GM12878 (cell line): ENCODE measurements around the gene FNDC3B.

Experiments used
- IKZF2 ChIP-seq, 2 experiments: fragments of 450-650 bp; IDR thresholded peaks; 2 replicates each; pipeline ENCODE4 v1.6.1; 2017; ENCODE audit warnings: mild to moderate bottlenecking in 2 of 2, moderate library complexity in 2 of 2
- NRF1 ChIP-seq: conservative IDR thresholded peaks from 2 replicates; pipeline ENCODE4 v1.6.1; 2011; ENCODE audit warnings: mild to moderate bottlenecking, low read depth, low read length, improper control_type of control experiment
- POLR2A ChIP-seq: IDR thresholded peaks from 2 replicates; pipeline ENCODE4 v1.6.1; 2011; ENCODE audit warnings: low read depth, mild to moderate bottlenecking, low read length
- POLR2AphosphoS5 ChIP-seq: IDR thresholded peaks from 2 replicates; pipeline ENCODE4 v1.6.1; 2011; ENCODE audit warnings: mild to moderate bottlenecking, low read length, inconsistent platforms
- SIN3A ChIP-seq: IDR thresholded peaks from 2 replicates; pipeline ENCODE4 v1.6.1; 2012; ENCODE audit warnings: low read depth, low read length, improper control_type of control experiment
- SPI1 ChIP-seq: IDR thresholded peaks from 2 replicates; pipeline ENCODE4 v1.6.1; 2011; ENCODE audit warnings: low read depth, mild to moderate bottlenecking, low read length, moderate library complexity, borderline replicate concordance; ENCODE audit not compliant: insufficient read depth
- TF ChIP-seq, protein P1 (sequence below): IDR thresholded peaks from 2 replicates; pipeline ENCODE4 v1.6.1; 2012; ENCODE audit warnings: low read depth, low read length, improper control_type of control experiment
- TF ChIP-seq, protein P2 (sequence below), 3 experiments: IDR thresholded peaks in 2 of 3; conservative IDR thresholded peaks in 1 of 3; 2 replicates each; pipeline ENCODE4 v1.5.1; 2011; ENCODE audit warnings: low read depth in 3 of 3, low read length in 3 of 3, mild to moderate bottlenecking in 3 of 3, control low read depth in 2 of 3, moderate library complexity in 2 of 3, inconsistent platforms in 1 of 3, mixed read lengths in 1 of 3; ENCODE audit not compliant: control insufficient read depth in 2 of 3, insufficient read depth in 1 of 3; ENCODE audit errors: extremely low read depth in 1 of 3
- TF ChIP-seq, protein P3 (sequence below): fragments of 450-650 bp; IDR thresholded peaks from 2 replicates; pipeline ENCODE4 v1.6.1; 2017; ENCODE audit warnings: mild to moderate bottlenecking

DNA sequence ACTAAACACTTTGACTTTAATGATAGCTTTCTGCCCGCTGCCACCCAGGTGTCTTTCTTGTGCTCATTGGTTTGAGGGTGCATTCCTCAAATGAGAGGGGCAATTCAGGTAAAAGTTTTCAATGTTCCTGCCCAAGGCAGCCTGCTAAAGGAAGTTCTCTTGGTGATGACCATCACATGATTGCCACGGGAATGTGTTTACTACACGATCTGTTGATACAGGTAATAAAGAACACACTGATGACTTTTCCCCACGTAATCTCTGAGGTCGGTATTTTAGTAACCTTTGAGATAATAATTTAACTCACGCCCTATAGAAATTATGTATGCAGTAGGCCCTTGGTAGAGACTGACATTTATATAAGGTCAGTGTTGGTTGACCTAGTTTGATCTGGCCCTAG is 39.3 kb downstream of the FNDC3B start:
- TF ChIP-seq, protein P1, sequence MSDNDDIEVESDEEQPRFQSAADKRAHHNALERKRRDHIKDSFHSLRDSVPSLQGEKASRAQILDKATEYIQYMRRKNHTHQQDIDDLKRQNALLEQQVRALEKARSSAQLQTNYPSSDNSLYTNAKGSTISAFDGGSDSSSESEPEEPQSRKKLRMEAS, result no peak
- TF ChIP-seq SPI1 (no peak), IKZF2 (IDR thresholded peaks at IDR 0.05) (no peak), POLR2A (no peak), POLR2AphosphoS5 (no peak), NRF1 (no peak), SIN3A (no peak)
- TF ChIP-seq, protein P2, sequence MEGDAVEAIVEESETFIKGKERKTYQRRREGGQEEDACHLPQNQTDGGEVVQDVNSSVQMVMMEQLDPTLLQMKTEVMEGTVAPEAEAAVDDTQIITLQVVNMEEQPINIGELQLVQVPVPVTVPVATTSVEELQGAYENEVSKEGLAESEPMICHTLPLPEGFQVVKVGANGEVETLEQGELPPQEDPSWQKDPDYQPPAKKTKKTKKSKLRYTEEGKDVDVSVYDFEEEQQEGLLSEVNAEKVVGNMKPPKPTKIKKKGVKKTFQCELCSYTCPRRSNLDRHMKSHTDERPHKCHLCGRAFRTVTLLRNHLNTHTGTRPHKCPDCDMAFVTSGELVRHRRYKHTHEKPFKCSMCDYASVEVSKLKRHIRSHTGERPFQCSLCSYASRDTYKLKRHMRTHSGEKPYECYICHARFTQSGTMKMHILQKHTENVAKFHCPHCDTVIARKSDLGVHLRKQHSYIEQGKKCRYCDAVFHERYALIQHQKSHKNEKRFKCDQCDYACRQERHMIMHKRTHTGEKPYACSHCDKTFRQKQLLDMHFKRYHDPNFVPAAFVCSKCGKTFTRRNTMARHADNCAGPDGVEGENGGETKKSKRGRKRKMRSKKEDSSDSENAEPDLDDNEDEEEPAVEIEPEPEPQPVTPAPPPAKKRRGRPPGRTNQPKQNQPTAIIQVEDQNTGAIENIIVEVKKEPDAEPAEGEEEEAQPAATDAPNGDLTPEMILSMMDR (IDR thresholded peaks at IDR 0.05 in 2 of 3, conservative IDR thresholded peaks at IDR 0.05 in 1 of 3; ENCODE audit: control insufficient read depth in 2 of 3, extremely low read depth in 1 of 3, insufficient read depth in 1 of 3, low read depth in 3 of 3, low read length in 3 of 3), result no peak
- TF ChIP-seq, protein P3, sequence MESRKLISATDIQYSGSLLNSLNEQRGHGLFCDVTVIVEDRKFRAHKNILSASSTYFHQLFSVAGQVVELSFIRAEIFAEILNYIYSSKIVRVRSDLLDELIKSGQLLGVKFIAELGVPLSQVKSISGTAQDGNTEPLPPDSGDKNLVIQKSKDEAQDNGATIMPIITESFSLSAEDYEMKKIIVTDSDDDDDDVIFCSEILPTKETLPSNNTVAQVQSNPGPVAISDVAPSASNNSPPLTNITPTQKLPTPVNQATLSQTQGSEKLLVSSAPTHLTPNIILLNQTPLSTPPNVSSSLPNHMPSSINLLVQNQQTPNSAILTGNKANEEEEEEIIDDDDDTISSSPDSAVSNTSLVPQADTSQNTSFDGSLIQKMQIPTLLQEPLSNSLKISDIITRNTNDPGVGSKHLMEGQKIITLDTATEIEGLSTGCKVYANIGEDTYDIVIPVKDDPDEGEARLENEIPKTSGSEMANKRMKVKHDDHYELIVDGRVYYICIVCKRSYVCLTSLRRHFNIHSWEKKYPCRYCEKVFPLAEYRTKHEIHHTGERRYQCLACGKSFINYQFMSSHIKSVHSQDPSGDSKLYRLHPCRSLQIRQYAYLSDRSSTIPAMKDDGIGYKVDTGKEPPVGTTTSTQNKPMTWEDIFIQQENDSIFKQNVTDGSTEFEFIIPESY, result no peak
